SK-N-MC (cell line): ENCODE measurements around the gene AGPAT2.

Experiments
- DNase-seq: peaks from one replicate; pipeline ENCODE4 v3.0.0-alpha.2; 2011; ENCODE audit warnings: low read depth, low spot score
- H3K27ac ChIP-seq: fragments of 200-600 bp; sonication (generic); 2 replicates; pipeline ENCODE4 v1.5.1; 2016; ENCODE audit warnings: mixed run types
- H3K36me3 ChIP-seq: fragments of 200-600 bp; sonication (generic); 2 replicates; pipeline ENCODE4 v1.6.1; 2017; ENCODE audit warnings: antibody characterized with exemption, low read length, mixed read lengths; ENCODE audit not compliant: insufficient read depth
- H3K4me3 ChIP-seq: fragments of 200-600 bp; sonication (generic); 2 replicates; pipeline ENCODE4 v1.5.1; 2016
- H3K9ac ChIP-seq: fragments of 200-600 bp; sonication (generic); 2 replicates; pipeline ENCODE4 v1.8.0; 2017; ENCODE audit warnings: mixed run types, mixed read lengths; ENCODE audit not compliant: insufficient read length
- H3K9me3 ChIP-seq: fragments of 200-600 bp; sonication (generic); 2 replicates; pipeline ENCODE4 v1.6.1; 2017; ENCODE audit warnings: low read depth, mild to moderate bottlenecking, antibody characterized with exemption, low read length, moderate library complexity, mixed read lengths
- EZH2 ChIP-seq: fragments of 200-600 bp; sonication (generic); IDR thresholded peaks from one replicate; pipeline ENCODE4 v1.6.1; 2017; ENCODE audit warnings: antibody characterized with exemption
- FOXP2 ChIP-seq: optimal IDR thresholded peaks from 2 replicates; pipeline ENCODE3; 2011; ENCODE audit warnings: mild to moderate bottlenecking, moderate library complexity; ENCODE audit not compliant: insufficient read depth; ENCODE audit errors: extremely low read length, control extremely low read depth
- POLR2AphosphoS5 ChIP-seq: IDR thresholded peaks from 2 replicates; pipeline ENCODE4 v1.6.1; 2012; ENCODE audit warnings: mild to moderate bottlenecking, low read depth, low read length, borderline replicate concordance

The AGPAT2 gene

GRCh38 chr9:136631038-136632000 lies 55.9 kb downstream of the AGPAT2 start:
- H3K9ac ChIP-seq: no peak overlapping the region
- no peak overlapping the region for H3K4me3 ChIP-seq
- H3K9me3 ChIP-seq: no peaks in the 10 kb centered on the region
- no peaks in the 10 kb centered on the region for H3K36me3 ChIP-seq
- TF ChIP-seq EZH2 (no peak), POLR2AphosphoS5 (no peak), FOXP2 (no peak)
- no peak for DNase-seq
- H3K27ac ChIP-seq: no peak overlapping the region

DNA sequence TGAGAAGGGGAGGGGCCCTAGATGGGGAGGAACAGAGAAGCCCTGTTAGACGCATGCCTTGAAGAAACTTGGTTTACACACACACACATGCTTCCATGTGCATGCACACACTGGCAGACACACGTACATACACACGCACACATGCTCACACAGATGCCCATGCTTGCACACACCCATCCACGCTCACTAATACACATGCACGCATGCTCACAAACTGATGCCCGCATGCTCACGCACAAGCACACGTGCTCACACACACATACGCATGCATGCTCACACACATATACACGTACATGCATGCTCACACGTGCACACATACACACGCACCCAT lies 56.6 kb downstream of the AGPAT2 start:
- no peak overlapping the region for H3K27ac ChIP-seq
- H3K9ac ChIP-seq: no peak overlapping the region
- H3K36me3 ChIP-seq: no peaks in the 10 kb centered on the region
- no peaks in the 10 kb centered on the region for H3K9me3 ChIP-seq
- DNase-seq: no peak
- H3K4me3 ChIP-seq: no peak overlapping the region
- TF ChIP-seq FOXP2: no peak
- TF ChIP-seq EZH2: no peak
- TF ChIP-seq POLR2AphosphoS5: no peak

DNA sequence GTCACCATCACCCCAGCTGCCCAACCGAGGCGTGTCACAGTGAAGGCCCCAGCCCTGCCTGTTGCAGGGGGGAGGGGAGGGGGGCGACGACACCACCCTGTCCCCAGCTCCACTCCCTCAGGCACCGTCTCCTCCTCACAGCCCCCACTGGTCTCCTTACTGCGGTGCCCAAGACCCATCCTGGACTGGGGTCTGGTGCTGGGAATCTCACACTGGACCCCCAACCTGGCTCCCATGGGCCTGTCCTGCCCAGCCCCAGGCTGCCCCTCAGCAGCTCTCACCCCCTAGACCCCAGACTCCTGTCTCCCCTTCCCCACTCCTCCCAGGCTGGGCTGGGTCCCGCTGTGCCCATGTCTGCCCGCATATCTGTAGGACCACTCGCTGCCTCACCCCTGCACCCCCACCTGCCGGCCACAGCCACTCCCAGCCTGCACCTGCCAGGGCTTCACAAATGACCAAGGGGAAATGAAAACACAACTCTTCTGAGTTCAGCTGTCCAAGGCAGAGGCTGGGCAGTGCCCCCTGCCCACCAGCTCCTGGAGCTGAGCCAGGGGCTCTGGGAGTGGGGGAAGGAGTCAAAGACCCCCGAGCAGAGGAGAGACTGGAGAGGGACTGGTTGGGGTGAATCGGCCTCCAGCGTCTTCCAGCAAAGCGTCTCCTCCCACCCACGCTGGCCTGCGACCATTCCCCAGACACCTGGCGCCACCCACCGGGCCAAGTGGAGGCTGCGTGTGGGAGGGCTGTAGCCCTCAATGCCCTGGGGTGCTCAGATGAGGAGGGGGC lies 57.2 kb downstream of the AGPAT2 start:
- no peak overlapping the region for H3K4me3 ChIP-seq
- H3K27ac ChIP-seq: no peak overlapping the region
- no peak for DNase-seq
- no peaks in the 10 kb centered on the region for H3K9me3 ChIP-seq
- no peak overlapping the region for H3K9ac ChIP-seq
- H3K36me3 ChIP-seq: no peaks in the 10 kb centered on the region
- no peak for TF ChIP-seq FOXP2
- TF ChIP-seq POLR2AphosphoS5: no peak
- TF ChIP-seq EZH2: no peak

GRCh38 chr9:136629001-136629878 lies 58.0 kb downstream of the AGPAT2 start:
- no peak overlapping the region for H3K4me3 ChIP-seq
- H3K9ac ChIP-seq: no peak overlapping the region
- H3K9me3 ChIP-seq: no peaks in the 10 kb centered on the region
- DNase-seq: no peak
- TF ChIP-seq POLR2AphosphoS5 (no peak), FOXP2 (no peak), EZH2 (no peak)
- H3K27ac ChIP-seq: no peak overlapping the region
- H3K36me3 ChIP-seq: no peaks in the 10 kb centered on the region

DNA sequence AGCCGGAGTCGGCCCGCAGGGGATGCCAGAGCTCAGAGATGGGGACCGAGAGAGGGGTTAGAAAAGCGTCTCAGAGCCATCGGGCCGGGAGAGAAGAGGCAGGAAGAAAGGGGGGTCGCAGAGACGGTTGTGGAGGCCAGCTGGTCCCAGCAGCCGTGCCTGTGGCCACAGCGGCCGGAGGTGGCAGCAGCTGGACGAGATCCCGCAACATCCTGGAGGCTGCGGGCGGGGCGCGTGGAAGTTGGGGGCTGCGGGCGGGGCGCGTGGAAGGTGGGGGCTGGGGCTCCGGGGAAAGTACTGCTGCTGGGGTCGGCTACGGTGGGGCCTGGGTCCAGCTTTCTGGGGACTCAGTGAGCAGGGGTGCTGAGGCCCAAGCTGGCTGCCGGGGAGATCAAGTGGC lies 59.0 kb downstream of the AGPAT2 start:
- H3K9ac ChIP-seq: no peak overlapping the region
- no peak overlapping the region for H3K27ac ChIP-seq
- no peak overlapping the region for H3K4me3 ChIP-seq
- no peak for DNase-seq
- H3K9me3 ChIP-seq: no peaks in the 10 kb centered on the region
- TF ChIP-seq EZH2: no peak
- TF ChIP-seq FOXP2: no peak
- no peak for TF ChIP-seq POLR2AphosphoS5
- no peaks in the 10 kb centered on the region for H3K36me3 ChIP-seq

- Histone ChIP-seq H3K36me3 (no peaks in the 10 kb centered on the region), H3K9me3 (no peaks in the 10 kb centered on the region), H3K27ac (no peak overlapping the region), H3K4me3 (no peak overlapping the region), H3K9ac (no peak overlapping the region)
- no peak for DNase-seq
- TF ChIP-seq EZH2: no peak
- no peak for TF ChIP-seq FOXP2
- no peak for TF ChIP-seq POLR2AphosphoS5
These were observed 59.6 kb downstream of the AGPAT2 start for GRCh38 chr9:136627703-136628102.

DNA sequence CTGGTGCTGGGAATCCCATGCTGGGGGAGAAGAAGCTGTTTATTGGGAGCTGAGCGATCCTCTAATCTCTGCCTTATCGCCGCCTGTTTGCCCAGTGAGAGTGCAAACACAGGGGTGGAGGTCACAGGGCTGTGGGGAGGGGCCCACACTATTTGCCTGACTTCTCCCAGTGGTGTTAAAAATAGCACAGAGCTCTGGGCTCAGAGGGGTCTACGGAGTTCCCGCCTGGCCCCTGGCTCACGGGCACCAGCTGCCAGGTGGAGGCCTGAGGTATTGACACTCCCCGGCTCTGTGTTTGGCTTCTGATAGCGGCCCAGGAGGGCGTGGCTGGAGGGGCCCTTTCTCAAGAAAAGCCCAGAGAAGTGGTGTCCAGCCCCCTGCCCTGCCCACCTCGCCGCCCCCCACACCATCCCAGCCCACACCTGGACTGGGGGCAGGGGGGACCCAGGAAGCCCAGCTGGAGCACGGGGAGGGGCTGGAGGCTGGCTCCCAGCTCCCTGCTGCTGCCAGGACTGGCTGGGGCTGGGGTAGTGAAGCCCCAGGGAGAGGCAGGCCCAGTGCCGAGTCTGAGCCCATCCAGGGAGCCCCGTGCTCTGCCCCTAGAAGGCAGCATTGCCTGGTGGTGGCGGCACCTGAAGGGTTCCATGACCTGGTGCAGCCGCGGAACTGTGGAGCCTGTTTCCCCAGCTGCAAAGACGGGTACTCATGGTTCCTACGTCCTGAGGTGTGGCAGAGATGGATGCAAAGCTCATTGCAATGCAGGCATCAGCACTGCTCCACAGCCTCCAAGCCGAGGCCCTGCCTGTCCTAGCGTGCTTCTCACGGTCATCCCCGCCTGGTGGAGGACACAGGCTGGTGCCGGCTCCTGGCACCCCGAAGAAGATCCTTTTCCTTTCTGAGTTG lies 60.3 kb downstream of the AGPAT2 start:
- DNase-seq: no peak
- Histone ChIP-seq H3K4me3 (no peak overlapping the region), H3K9ac (no peak overlapping the region)

GRCh38 chr9:136626066-136626725 lies 61.1 kb downstream of the AGPAT2 start:
- H3K4me3 ChIP-seq: no peak overlapping the region
- H3K27ac ChIP-seq: no peak overlapping the region
- no peak overlapping the region for H3K9ac ChIP-seq
- no peak for TF ChIP-seq POLR2AphosphoS5
- no peak for DNase-seq
- no peaks in the 10 kb centered on the region for H3K9me3 ChIP-seq
- H3K36me3 ChIP-seq: no peaks in the 10 kb centered on the region

More for the DNA sequence above, 60.3 kb downstream of the AGPAT2 start:
- H3K9me3 ChIP-seq: no peaks in the 10 kb centered on the region
- no peak overlapping the region for H3K27ac ChIP-seq
- H3K36me3 ChIP-seq: no peaks in the 10 kb centered on the region
- no peak for TF ChIP-seq EZH2
- TF ChIP-seq POLR2AphosphoS5: no peak
- no peak for TF ChIP-seq FOXP2
